ENCODE measurements around the gene JPT1.
"Not testable (repeated sequence)": the region's sequence is repeated elsewhere in the genome, so short reads cannot be mapped to it uniquely, and the experiment has no call there.

The JPT1 gene

GRCh38 chr17:75130059-75130631, 24.2 kb downstream of the JPT1 start:
- no peak for DNase-seq (ENCODE audit: low read depth)

- DNase-seq (ENCODE audit: low read depth): no peak
These were observed 24.7 kb downstream of the JPT1 start for GRCh38 chr17:75129576-75129975.

GRCh38 chr17:75128694-75129505, 25.4 kb downstream of the JPT1 start:
- no peak for DNase-seq (ENCODE audit: low read depth)

GRCh38 chr17:75127936-75128335, 26.4 kb downstream of the JPT1 start:
- not testable (repeated sequence) for DNase-seq (ENCODE audit: low read depth)

- no peak for DNase-seq (ENCODE audit: low read depth)
These were observed 27.4 kb downstream of the JPT1 start for GRCh38 chr17:75126954-75127353.

- DNase-seq (ENCODE audit: low read depth): no peak
These were observed 28.3 kb downstream of the JPT1 start for GRCh38 chr17:75125984-75126383.

- DNase-seq (ENCODE audit: low read depth): no peak
These were observed 29.5 kb downstream of the JPT1 start for GRCh38 chr17:75124819-75125162.

- no peak for DNase-seq (ENCODE audit: low read depth)
These were observed 30.1 kb downstream of the JPT1 start for GRCh38 chr17:75124041-75124818.

GRCh38 chr17:75118307-75118706, 36.0 kb downstream of the JPT1 start:
- no peak for DNase-seq (ENCODE audit: low read depth)

- no peak for DNase-seq (ENCODE audit: low read depth)
These were observed 37.6 kb downstream of the JPT1 start for GRCh38 chr17:75116737-75117136.

GRCh38 chr17:75115555-75115954, 38.8 kb downstream of the JPT1 start:
- DNase-seq (ENCODE audit: low read depth): peak; percentile 58

- no peak for DNase-seq (ENCODE audit: low read depth)
These were observed 39.6 kb downstream of the JPT1 start for GRCh38 chr17:75114552-75115314.

GRCh38 chr17:75113798-75114551, 40.3 kb downstream of the JPT1 start:
- peak; percentile 83 for DNase-seq (ENCODE audit: low read depth)

- no peak for DNase-seq (ENCODE audit: low read depth)
These were observed 42.5 kb downstream of the JPT1 start for GRCh38 chr17:75111777-75112335.

- no peak for DNase-seq (ENCODE audit: low read depth)
These were observed 43.9 kb downstream of the JPT1 start for GRCh38 chr17:75110234-75110937.

GRCh38 chr17:75109407-75110233, 44.7 kb downstream of the JPT1 start, which contains the start of gene ARMC7:
ARMC7 (plus strand) TSS chr17:75109969; CDS start chr17:75110289, 320 bp downstream.
- peak; percentile 72 for DNase-seq (ENCODE audit: low read depth)

GRCh38 chr17:75109046-75109406, 45.3 kb downstream of the JPT1 start:
- DNase-seq (ENCODE audit: low read depth): no peak

GRCh38 chr17:75108193-75108592, 46.1 kb downstream of the JPT1 start:
- no peak for DNase-seq (ENCODE audit: low read depth)

Data from fibroblast of gingiva (primary cell).